Measurements from ENCODE around the gene DEFB118.

- TF ChIP-seq CTCF (IDR thresholded peaks at IDR 0.05; ENCODE audit: poor library complexity) (no peak), EZH2phosphoT487 (IDR thresholded peaks at IDR 0.05; ENCODE audit: low read depth, severe bottlenecking, unreplicated experiment) (no peak), EZH2 (IDR thresholded peaks at IDR 0.05; ENCODE audit: borderline replicate concordance) (no peak)
Measured at GRCh38 chr20:31374346-31374745, 5.9 kb downstream of the DEFB118 start.

All from hepatocyte (in vitro differentiated cells).